ENCODE measurements around the gene C1orf232.
A peak's percentile ranks its signal among the peaks of the same experiment; 100 is the strongest.

GRCh38 chr1:26145960-26146294 lies 22.8 kb downstream of the C1orf232 start:
- TF ChIP-seq BRCA1 (IDR thresholded peaks at IDR 0.05) (no peak), BRCA1 (CRISPR knock-in tag; IDR thresholded peaks at IDR 0.05) (no peak), KDM1A (IDR thresholded peaks at IDR 0.05) (no peak), MAX (CRISPR knock-in tag; IDR thresholded peaks at IDR 0.05) (no peak), CHD1 (IDR thresholded peaks at IDR 0.05; ENCODE audit: low read length) (no peak), ZBTB7A (IDR thresholded peaks at IDR 0.05; ENCODE audit: borderline replicate concordance, control insufficient read depth, low read depth, low read length) (no peak)
- TF ChIP-seq, protein P1, sequence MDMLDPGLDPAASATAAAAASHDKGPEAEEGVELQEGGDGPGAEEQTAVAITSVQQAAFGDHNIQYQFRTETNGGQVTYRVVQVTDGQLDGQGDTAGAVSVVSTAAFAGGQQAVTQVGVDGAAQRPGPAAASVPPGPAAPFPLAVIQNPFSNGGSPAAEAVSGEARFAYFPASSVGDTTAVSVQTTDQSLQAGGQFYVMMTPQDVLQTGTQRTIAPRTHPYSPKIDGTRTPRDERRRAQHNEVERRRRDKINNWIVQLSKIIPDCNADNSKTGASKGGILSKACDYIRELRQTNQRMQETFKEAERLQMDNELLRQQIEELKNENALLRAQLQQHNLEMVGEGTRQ (CRISPR knock-in tag; IDR thresholded peaks at IDR 0.05): 0 out of 2 replicates have a peak, but pooled peaks have one; percentile 4
- TF ChIP-seq, protein P2, sequence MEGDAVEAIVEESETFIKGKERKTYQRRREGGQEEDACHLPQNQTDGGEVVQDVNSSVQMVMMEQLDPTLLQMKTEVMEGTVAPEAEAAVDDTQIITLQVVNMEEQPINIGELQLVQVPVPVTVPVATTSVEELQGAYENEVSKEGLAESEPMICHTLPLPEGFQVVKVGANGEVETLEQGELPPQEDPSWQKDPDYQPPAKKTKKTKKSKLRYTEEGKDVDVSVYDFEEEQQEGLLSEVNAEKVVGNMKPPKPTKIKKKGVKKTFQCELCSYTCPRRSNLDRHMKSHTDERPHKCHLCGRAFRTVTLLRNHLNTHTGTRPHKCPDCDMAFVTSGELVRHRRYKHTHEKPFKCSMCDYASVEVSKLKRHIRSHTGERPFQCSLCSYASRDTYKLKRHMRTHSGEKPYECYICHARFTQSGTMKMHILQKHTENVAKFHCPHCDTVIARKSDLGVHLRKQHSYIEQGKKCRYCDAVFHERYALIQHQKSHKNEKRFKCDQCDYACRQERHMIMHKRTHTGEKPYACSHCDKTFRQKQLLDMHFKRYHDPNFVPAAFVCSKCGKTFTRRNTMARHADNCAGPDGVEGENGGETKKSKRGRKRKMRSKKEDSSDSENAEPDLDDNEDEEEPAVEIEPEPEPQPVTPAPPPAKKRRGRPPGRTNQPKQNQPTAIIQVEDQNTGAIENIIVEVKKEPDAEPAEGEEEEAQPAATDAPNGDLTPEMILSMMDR (IDR thresholded peaks at IDR 0.05 in 2 of 3, conservative IDR thresholded peaks at IDR 0.05 in 1 of 3; ENCODE audit: insufficient read depth in 2 of 3, low read depth in 1 of 3, low read length in 3 of 3): no peak
